ENCODE measurements around the gene PDLIM1. TPM values are rescaled to one million over a fixed set of nuclear protein-coding genes. Genes with fewer than 3 reads are reported as not detected.

Gene PDLIM1
- polyA plus RNA-seq, 3 donors = 1.9 to 5.2 (median 4.8) TPM

- TF ChIP-seq CTCF (IDR thresholded peaks at IDR 0.05) = no peak
Measured at GRCh38 chr10:95306851-95307250, 16.0 kb upstream of the PDLIM1 start.

GRCh38 chr10:95306318-95306650 lies 15.5 kb upstream of the PDLIM1 start:
- no peak for TF ChIP-seq CTCF (IDR thresholded peaks at IDR 0.05)
- H3K27me3 ChIP-seq (ENCODE audit: control insufficient read depth in 2 of 2, insufficient read depth in 2 of 2, low read length in 2 of 2) = no peaks in the 10 kb centered on the region
- intact Hi-C loops (cut with micrococcal nuclease) = no loop called here
- WGBS (ENCODE audit: insufficient coverage) = no CpG with 5 or more reads among the region's 3 CpGs
- Mint-ChIP-seq H3K9me3 (no peaks in the 10 kb centered on the region), H3K27me3 (ENCODE audit: low read depth in 3 of 3) (peaks cover 0 to 6% (median 5%) of the 10 kb centered on the region in 3 donors), H3K36me3 (no peaks in the 10 kb centered on the region), H3K27ac (no peak overlapping the region), H3K4me3 (no peak overlapping the region), H3K4me1 (peaks cover 13% of the 10 kb centered on the region)
- no peaks in the 10 kb centered on the region for H3K9me3 ChIP-seq (replicated peaks in 1 of 2; ENCODE audit: control insufficient read depth in 1 of 2, insufficient read depth in 1 of 2, low read length in 2 of 2)
- no peaks in the 10 kb centered on the region for H3K4me1 ChIP-seq (ENCODE audit: control insufficient read depth in 1 of 2, insufficient read depth in 2 of 2, low read length in 2 of 2)
- no peak overlapping the region for H3K4me2 ChIP-seq (replicated peaks; ENCODE audit: extremely low read depth, low read length, poor library complexity, severe bottlenecking)
- H2AFZ ChIP-seq (ENCODE audit: insufficient read depth, low read depth, low read length, poor library complexity, severe bottlenecking) = no peak overlapping the region
- DNase-seq = no peak
- no peaks in the 10 kb centered on the region for H4K20me1 ChIP-seq (ENCODE audit: insufficient read depth, low read length)
- no peak overlapping the region for H3K9ac ChIP-seq (ENCODE audit: insufficient read depth, low read length, poor library complexity, severe bottlenecking)
- no peak overlapping the region for H3K4me3 ChIP-seq (replicated peaks in 1 of 3; ENCODE audit: low read depth in 2 of 3, low read length in 3 of 3)
- H3K36me3 ChIP-seq (replicated peaks in 1 of 2; ENCODE audit: control insufficient read depth in 1 of 2, insufficient read depth in 2 of 2, low read length in 2 of 2) = no peaks in the 10 kb centered on the region
- no peaks in the 10 kb centered on the region for H3K79me2 ChIP-seq (ENCODE audit: insufficient read depth, low read length)
- H3K27ac ChIP-seq (ENCODE audit: low read depth in 1 of 2, low read length in 2 of 2) = no peak overlapping the region

More at GRCh38 chr10:95306851-95307250, 16.0 kb upstream of the PDLIM1 start:
- H3K4me3 ChIP-seq (replicated peaks in 1 of 3; ENCODE audit: low read depth in 2 of 3, low read length in 3 of 3) = no peak overlapping the region
- Mint-ChIP-seq H3K4me3 (no peak overlapping the region), H3K27ac (no peak overlapping the region), H3K9me3 (no peaks in the 10 kb centered on the region), H3K36me3 (no peaks in the 10 kb centered on the region), H3K4me1 (peaks cover 13% of the 10 kb centered on the region), H3K27me3 (ENCODE audit: low read depth in 3 of 3) (peaks cover 0 to 7% (median 6%) of the 10 kb centered on the region in 3 donors)
- no peaks in the 10 kb centered on the region for H3K27me3 ChIP-seq (ENCODE audit: control insufficient read depth in 2 of 2, insufficient read depth in 2 of 2, low read length in 2 of 2)
- DNase-seq = no peak
- H3K9ac ChIP-seq (ENCODE audit: insufficient read depth, low read length, poor library complexity, severe bottlenecking) = no peak overlapping the region
- H2AFZ ChIP-seq (ENCODE audit: insufficient read depth, low read depth, low read length, poor library complexity, severe bottlenecking) = no peak overlapping the region
- H3K27ac ChIP-seq (ENCODE audit: low read depth in 1 of 2, low read length in 2 of 2) = no peak overlapping the region
- H3K4me2 ChIP-seq (replicated peaks; ENCODE audit: extremely low read depth, low read length, poor library complexity, severe bottlenecking) = no peak overlapping the region
- H3K4me1 ChIP-seq (ENCODE audit: control insufficient read depth in 1 of 2, insufficient read depth in 2 of 2, low read length in 2 of 2) = no peaks in the 10 kb centered on the region
- H3K9me3 ChIP-seq (replicated peaks in 1 of 2; ENCODE audit: control insufficient read depth in 1 of 2, insufficient read depth in 1 of 2, low read length in 2 of 2) = no peaks in the 10 kb centered on the region
- H3K79me2 ChIP-seq (ENCODE audit: insufficient read depth, low read length) = no peaks in the 10 kb centered on the region
- H3K36me3 ChIP-seq (replicated peaks in 1 of 2; ENCODE audit: control insufficient read depth in 1 of 2, insufficient read depth in 2 of 2, low read length in 2 of 2) = no peaks in the 10 kb centered on the region
- WGBS (ENCODE audit: insufficient coverage) = no CpG with 5 or more reads among the region's 1 CpG
- intact Hi-C loops (cut with micrococcal nuclease) = no loop called here
- no peaks in the 10 kb centered on the region for H4K20me1 ChIP-seq (ENCODE audit: insufficient read depth, low read length)

Data from CD14-positive monocyte (primary cell).